ENCODE results near the gene LTBP4. TPM values are rescaled to one million over a fixed set of nuclear protein-coding genes. Genes with fewer than 3 reads are reported as not detected.

Gene LTBP4
- total RNA-seq, 1 donor from 2014 or later: 75.1 TPM

DNA sequence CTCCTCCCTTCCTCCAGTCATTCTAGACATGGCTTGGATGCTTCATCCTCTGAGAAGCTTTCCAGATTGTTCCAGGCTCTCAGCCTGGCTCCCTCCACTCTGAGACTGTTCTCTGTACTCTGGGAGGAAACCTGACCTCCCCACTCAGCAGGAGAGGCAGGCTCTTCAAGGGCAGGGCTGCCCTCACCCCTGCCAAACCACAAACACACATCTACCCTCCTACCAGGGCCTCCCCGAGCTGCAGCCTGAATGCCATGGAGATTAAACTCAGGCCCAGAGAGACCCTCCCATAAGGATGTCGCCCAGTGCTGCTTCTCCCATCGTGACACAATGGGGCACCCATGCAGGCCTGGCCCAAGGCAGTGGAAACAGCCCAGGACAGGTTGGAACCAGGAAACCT lies 73.1 kb downstream of the LTBP4 start:
- Mint-ChIP-seq H3K27ac (no peak overlapping the region), H3K27me3 (no peaks in the 10 kb centered on the region), H3K36me3 (ENCODE audit: low read depth) (peaks cover 22% of the 10 kb centered on the region), H3K4me1 (no peaks in the 10 kb centered on the region), H3K4me3 (no peak overlapping the region), H3K9me3 (peaks cover 3% of the 10 kb centered on the region)
- TF ChIP-seq, protein P1, sequence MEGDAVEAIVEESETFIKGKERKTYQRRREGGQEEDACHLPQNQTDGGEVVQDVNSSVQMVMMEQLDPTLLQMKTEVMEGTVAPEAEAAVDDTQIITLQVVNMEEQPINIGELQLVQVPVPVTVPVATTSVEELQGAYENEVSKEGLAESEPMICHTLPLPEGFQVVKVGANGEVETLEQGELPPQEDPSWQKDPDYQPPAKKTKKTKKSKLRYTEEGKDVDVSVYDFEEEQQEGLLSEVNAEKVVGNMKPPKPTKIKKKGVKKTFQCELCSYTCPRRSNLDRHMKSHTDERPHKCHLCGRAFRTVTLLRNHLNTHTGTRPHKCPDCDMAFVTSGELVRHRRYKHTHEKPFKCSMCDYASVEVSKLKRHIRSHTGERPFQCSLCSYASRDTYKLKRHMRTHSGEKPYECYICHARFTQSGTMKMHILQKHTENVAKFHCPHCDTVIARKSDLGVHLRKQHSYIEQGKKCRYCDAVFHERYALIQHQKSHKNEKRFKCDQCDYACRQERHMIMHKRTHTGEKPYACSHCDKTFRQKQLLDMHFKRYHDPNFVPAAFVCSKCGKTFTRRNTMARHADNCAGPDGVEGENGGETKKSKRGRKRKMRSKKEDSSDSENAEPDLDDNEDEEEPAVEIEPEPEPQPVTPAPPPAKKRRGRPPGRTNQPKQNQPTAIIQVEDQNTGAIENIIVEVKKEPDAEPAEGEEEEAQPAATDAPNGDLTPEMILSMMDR (IDR thresholded peaks at IDR 0.05): no peak
- DNase-seq (no peak), ATAC-seq (ENCODE audit: low read depth) (no peak)
- POLR2A ChIA-PET: no interaction called here
- CTCF ChIA-PET: no interaction called here
- intact Hi-C loops (cut with micrococcal nuclease): no loop called here

DNA sequence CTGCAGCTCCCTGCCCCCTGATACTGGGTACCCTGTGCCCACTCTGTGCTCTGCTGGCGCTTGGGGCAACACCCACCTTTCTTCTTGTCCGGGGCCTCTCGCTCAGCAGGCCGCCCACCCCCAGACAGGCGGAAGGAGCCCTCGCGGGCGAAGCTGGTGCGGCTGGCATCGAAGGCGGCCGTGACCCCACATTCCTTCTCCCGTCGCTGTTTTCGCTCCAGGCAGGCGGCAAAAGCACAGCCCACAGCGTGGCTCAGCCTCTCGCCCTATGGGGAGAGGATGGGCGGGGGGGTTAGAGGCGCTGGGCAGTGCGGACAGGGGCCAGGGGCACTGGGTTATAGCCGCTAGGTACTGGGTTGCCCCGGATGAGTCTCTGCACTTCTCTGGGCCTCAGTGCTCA lies 76.0 kb downstream of the LTBP4 start:
- H3K4me3 Mint-ChIP-seq: no peak overlapping the region
- no peak for ATAC-seq (ENCODE audit: low read depth)
- no peaks in the 10 kb centered on the region for H3K9me3 Mint-ChIP-seq
- no peak overlapping the region for H3K27ac Mint-ChIP-seq
- POLR2A ChIA-PET: no interaction called here
- CTCF ChIA-PET: no interaction called here
- H3K27me3 Mint-ChIP-seq: no peaks in the 10 kb centered on the region
- intact Hi-C loops (cut with micrococcal nuclease): no loop called here
- H3K4me1 Mint-ChIP-seq: no peaks in the 10 kb centered on the region
- TF ChIP-seq, protein P1 (IDR thresholded peaks at IDR 0.05): no peak
- no peak for DNase-seq
- H3K36me3 Mint-ChIP-seq (ENCODE audit: low read depth): peaks cover 21% of the 10 kb centered on the region

Other genes starting within 250 kb of the LTBP4 start
- gene HIPK4, start 211.2 kb upstream of the LTBP4 start, total RNA-seq: 0.09 TPM in 1 of 2 replicates, not detected in the other
- 1.4 and 1.7 TPM in 2 replicates for gene PRX, start 188.0 kb upstream of the LTBP4 start, total RNA-seq
- 13.4 and 13.9 TPM in 2 replicates for gene SERTAD1, start 175.4 kb upstream of the LTBP4 start, total RNA-seq
- 43.5 and 48.4 TPM in 2 replicates for gene SERTAD3, start 157.0 kb upstream of the LTBP4 start, total RNA-seq
- gene BLVRB, start 135.6 kb upstream of the LTBP4 start, total RNA-seq: 12.3 and 14.6 TPM in 2 replicates
- gene SPTBN4, start 134.4 kb upstream of the LTBP4 start, total RNA-seq: 0.20 and 0.49 TPM in 2 replicates
- gene SHKBP1, start 24.5 kb upstream of the LTBP4 start, total RNA-seq: 184 and 213 TPM in 2 replicates
- 4.4 and 11.8 TPM in 2 replicates for gene NUMBL, start 89.3 kb downstream of the LTBP4 start, total RNA-seq
- 34.4 and 38.5 TPM in 2 replicates for gene COQ8B, start 115.5 kb downstream of the LTBP4 start, total RNA-seq
- 13.0 and 13.3 TPM in 2 replicates for gene ITPKC, start 115.7 kb downstream of the LTBP4 start, total RNA-seq
- 8.5 and 12.7 TPM in 2 replicates for gene ACTMAP, start 149.1 kb downstream of the LTBP4 start, total RNA-seq
- 138 TPM in 2 replicates for gene SNRPA, start 149.8 kb downstream of the LTBP4 start, total RNA-seq
- gene MIA, start 174.2 kb downstream of the LTBP4 start, total RNA-seq: 1.1 and 1.4 TPM in 2 replicates
- 90.6 and 98.1 TPM in 2 replicates for gene RAB4B, start 176.9 kb downstream of the LTBP4 start, total RNA-seq
- gene EGLN2, start 197.8 kb downstream of the LTBP4 start, total RNA-seq: 136 and 147 TPM in 2 replicates
- not detected in 2 replicates for gene CYP2A6, start 249.1 kb downstream of the LTBP4 start, total RNA-seq

All from activated B cell treated with CpG ODN at 0.5 μM for 24 hours (primary cell).